Hypothalamus (tissue), 51 donors: ENCODE results near the gene FOXS1.

Source experiments
- DNase-seq, 51 donors: peaks; one replicate each; lab custom pipeline; 2025; lab: John Stamatoyannopoulos, UW

The FOXS1 gene

GRCh38 chr20:31861385-31862156 lies 16.2 kb upstream of the FOXS1 start:
- DNase-seq, result peak in 18 of 51 donors; percentile 14 to 69 (median 33)

- peak in 1 of 51 donors; percentile 50 for DNase-seq
Measured at GRCh38 chr20:31861135-31861384, 15.7 kb upstream of the FOXS1 start.

GRCh38 chr20:31860390-31861134 lies 15.2 kb upstream of the FOXS1 start:
- no peak for DNase-seq

- no peak for DNase-seq
Measured at GRCh38 chr20:31859998-31860380, 14.6 kb upstream of the FOXS1 start.

GRCh38 chr20:31859266-31859997 lies 14.0 kb upstream of the FOXS1 start:
- no peak for DNase-seq

GRCh38 chr20:31858760-31859083 lies 13.3 kb upstream of the FOXS1 start:
- DNase-seq, result no peak

GRCh38 chr20:31857861-31858759 lies 12.7 kb upstream of the FOXS1 start:
- no peak for DNase-seq

- no peak for DNase-seq
Measured at GRCh38 chr20:31856516-31856915, 11.1 kb upstream of the FOXS1 start.

GRCh38 chr20:31853481-31853880 lies 8.1 kb upstream of the FOXS1 start:
- DNase-seq, result no peak

- no peak for DNase-seq
Measured at GRCh38 chr20:31851240-31851955, 6.0 kb upstream of the FOXS1 start.

GRCh38 chr20:31849306-31849930 lies 4.0 kb upstream of the FOXS1 start:
- no peak for DNase-seq

- DNase-seq, result no peak
Measured at GRCh38 chr20:31848088-31848999, 2.9 kb upstream of the FOXS1 start.

GRCh38 chr20:31846793-31847138 lies 1.4 kb upstream of the FOXS1 start:
- peak in 1 of 51 donors; percentile 9 for DNase-seq

GRCh38 chr20:31844737-31845299 lies 586 bp downstream of the FOXS1 start:
- DNase-seq, result no peak

GRCh38 chr20:31843881-31844280 lies 1.5 kb downstream of the FOXS1 start:
- DNase-seq, result no peak

GRCh38 chr20:31843288-31843687 lies 2.1 kb downstream of the FOXS1 start:
- no peak for DNase-seq

- peak in 1 of 51 donors; percentile 5 for DNase-seq
Measured at GRCh38 chr20:31842471-31843157, 2.8 kb downstream of the FOXS1 start.

GRCh38 chr20:31841928-31842327 lies 3.5 kb downstream of the FOXS1 start:
- peak in 2 of 51 donors; percentile 10 to 11 for DNase-seq
